Astrocyte (in vitro differentiated cells and primary cell): ENCODE measurements around the gene ZNF768.

Source experiments
- CTCF ChIP-seq: IDR thresholded peaks from 2 replicates; pipeline ENCODE4 v1.5.1; 2011; ENCODE audit warnings: low read depth, mild to moderate bottlenecking, inconsistent platforms, low read length, moderate library complexity; ENCODE audit not compliant: insufficient read depth
- EZH2 ChIP-seq: IDR thresholded peaks from 2 replicates; pipeline ENCODE4 v1.6.1; 2012; ENCODE audit warnings: mild to moderate bottlenecking, low read length, inconsistent platforms; ENCODE audit not compliant: insufficient read depth

DNA sequence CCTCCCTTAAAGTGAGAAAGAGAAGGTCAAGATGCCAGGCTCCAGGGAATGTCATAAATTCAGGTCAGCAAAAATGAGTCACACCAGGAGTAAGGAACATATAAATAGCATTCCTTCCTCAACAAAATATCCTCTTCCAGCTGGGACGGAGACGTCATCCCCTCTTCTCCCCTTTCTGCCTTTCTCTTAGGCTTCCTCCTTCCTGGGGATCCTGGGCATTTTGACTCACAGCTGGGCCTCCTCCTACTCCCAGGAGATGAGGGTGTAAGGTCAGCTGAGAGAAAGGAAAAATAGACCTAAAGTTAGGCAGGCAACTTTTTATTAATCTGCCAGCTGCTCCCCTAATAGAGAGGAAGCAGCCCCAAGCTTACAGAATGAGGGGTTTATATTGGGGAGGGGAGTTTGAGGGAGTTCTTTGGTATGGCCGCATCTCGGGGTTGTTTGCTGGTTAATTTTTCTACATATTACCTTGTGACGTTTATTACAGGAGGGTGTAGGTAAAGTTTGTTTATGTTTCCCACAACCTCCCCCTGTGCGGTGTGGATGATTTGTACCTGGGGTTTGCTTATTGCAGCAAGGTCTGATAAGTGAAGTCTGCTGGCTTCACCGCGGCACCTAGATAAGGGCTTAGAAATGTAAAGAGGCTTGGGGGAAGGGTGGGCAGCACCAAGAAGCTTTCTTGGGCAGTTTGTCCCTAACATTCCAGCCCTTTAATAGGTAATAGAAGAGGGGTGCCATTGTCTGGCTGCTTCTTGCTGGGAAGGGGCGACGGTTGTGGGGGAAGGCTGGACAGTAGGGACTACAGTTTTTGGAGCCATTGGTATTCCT, 15.3 kb upstream of the ZNF768 start:
- TF ChIP-seq CTCF: no peak
- TF ChIP-seq EZH2: no peak
